Measurements from ENCODE around the gene LSM5.

DNA sequence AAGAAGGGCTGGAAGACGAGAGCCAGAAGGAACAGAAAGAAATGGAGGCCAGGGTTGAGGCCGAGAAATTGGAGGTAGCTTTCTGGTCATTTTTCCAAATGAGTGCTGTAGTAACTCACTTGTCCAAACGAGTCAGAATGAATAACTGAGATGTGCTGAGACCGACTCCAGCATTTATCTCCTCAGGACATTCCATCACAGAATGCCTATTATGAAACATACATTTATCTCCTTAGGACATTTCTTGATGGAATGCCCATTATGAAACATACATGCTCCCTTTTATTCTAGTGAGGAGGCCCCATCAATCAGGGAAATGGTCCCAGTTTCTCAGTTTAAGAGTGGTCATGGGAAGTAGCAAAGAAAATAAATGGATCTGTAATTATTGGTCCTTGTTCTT lies 21.6 kb upstream of the LSM5 start:
- TF ChIP-seq, protein P1, sequence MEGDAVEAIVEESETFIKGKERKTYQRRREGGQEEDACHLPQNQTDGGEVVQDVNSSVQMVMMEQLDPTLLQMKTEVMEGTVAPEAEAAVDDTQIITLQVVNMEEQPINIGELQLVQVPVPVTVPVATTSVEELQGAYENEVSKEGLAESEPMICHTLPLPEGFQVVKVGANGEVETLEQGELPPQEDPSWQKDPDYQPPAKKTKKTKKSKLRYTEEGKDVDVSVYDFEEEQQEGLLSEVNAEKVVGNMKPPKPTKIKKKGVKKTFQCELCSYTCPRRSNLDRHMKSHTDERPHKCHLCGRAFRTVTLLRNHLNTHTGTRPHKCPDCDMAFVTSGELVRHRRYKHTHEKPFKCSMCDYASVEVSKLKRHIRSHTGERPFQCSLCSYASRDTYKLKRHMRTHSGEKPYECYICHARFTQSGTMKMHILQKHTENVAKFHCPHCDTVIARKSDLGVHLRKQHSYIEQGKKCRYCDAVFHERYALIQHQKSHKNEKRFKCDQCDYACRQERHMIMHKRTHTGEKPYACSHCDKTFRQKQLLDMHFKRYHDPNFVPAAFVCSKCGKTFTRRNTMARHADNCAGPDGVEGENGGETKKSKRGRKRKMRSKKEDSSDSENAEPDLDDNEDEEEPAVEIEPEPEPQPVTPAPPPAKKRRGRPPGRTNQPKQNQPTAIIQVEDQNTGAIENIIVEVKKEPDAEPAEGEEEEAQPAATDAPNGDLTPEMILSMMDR (IDR thresholded peaks at IDR 0.05), result no peak
- no peak for TF ChIP-seq POLR2A (IDR thresholded peaks at IDR 0.05)

Measured in prostate gland (tissue), 2 donors.